GM21381 (cell line): ENCODE data around the gene HLCS.
"Not testable (repeated sequence)": the region's sequence is repeated elsewhere in the genome, so short reads cannot be mapped to it uniquely, and the experiment has no call there.

Source experiments
- ATAC-seq: cut with Tn5 transposase; IDR thresholded peaks from one replicate; pipeline ENCODE4 v1.9.1; 2021; ENCODE audit warnings: mild to moderate bottlenecking, moderate library complexity; ENCODE audit not compliant: unreplicated experiment

Gene HLCS

GRCh38 chr21:36966066-36966820, at the start of gene HLCS:
Gene HLCS, minus strand, starts transcription at chr21:36966669. Its CDS starts 31 bp downstream, at chr21:36966638.
- ATAC-seq = peak; percentile 82

GRCh38 chr21:37009740-37010341, 43.4 kb upstream of the HLCS start:
- peak; percentile 97 for ATAC-seq

GRCh38 chr21:37008724-37009123, 42.3 kb upstream of the HLCS start:
- no peak for ATAC-seq

GRCh38 chr21:37006486-37007291, 40.2 kb upstream of the HLCS start, which contains the start of gene RIPPLY3:
Gene RIPPLY3, plus strand, starts transcription at chr21:37006702. Its CDS starts 71 bp downstream, at chr21:37006773.
- ATAC-seq = no peak

- no peak for ATAC-seq
These were observed 39.3 kb upstream of the HLCS start for GRCh38 chr21:37005548-37006485.

GRCh38 chr21:37003917-37004316, 37.4 kb upstream of the HLCS start:
- ATAC-seq = not testable (repeated sequence)

GRCh38 chr21:37002851-37003250, 36.4 kb upstream of the HLCS start:
- not testable (repeated sequence) for ATAC-seq

GRCh38 chr21:37001441-37001840, 35.0 kb upstream of the HLCS start:
- ATAC-seq = no peak

- no peak for ATAC-seq
These were observed 33.9 kb upstream of the HLCS start for GRCh38 chr21:37000381-37000780.

- ATAC-seq = no peak
These were observed 32.8 kb upstream of the HLCS start for GRCh38 chr21:36999131-36999898.

- ATAC-seq = not testable (repeated sequence)
These were observed 28.8 kb upstream of the HLCS start for GRCh38 chr21:36995285-36995684.

- no peak for ATAC-seq
These were observed 28.2 kb upstream of the HLCS start for GRCh38 chr21:36994501-36995158.

- ATAC-seq = no peak
These were observed 26.2 kb upstream of the HLCS start for GRCh38 chr21:36992671-36993070.

- no peak for ATAC-seq
These were observed 24.2 kb upstream of the HLCS start for GRCh38 chr21:36990508-36991205.

GRCh38 chr21:36989699-36990507, 23.4 kb upstream of the HLCS start:
- ATAC-seq = peak; percentile 92

GRCh38 chr21:36989199-36989698, 22.8 kb upstream of the HLCS start:
- not testable (repeated sequence) for ATAC-seq

- ATAC-seq = no peak
These were observed 22.1 kb upstream of the HLCS start for GRCh38 chr21:36988536-36988935.
